Measurements from ENCODE around the gene BRD4.

Gene BRD4

GRCh38 chr19:15297416-15298224 is 34.7 kb downstream of the BRD4 start:
- H3K27ac ChIP-seq (replicated peaks; ENCODE audit: low read length): no peak overlapping the region
- H2BK15ac ChIP-seq (ENCODE audit: low read length): no peak overlapping the region
- H2BK120ac ChIP-seq (ENCODE audit: low read depth, low read length): no peak overlapping the region
- no peak overlapping the region for H4K8ac ChIP-seq (ENCODE audit: low read depth, low read length)
- peaks cover 6 to 51% of the 10 kb centered on the region in 2 donors for H3K36me3 ChIP-seq (replicated peaks in 1 of 2; ENCODE audit: control insufficient read depth in 2 of 2, insufficient read depth in 2 of 2, low read length in 2 of 2)
- peaks cover 16% of the 10 kb centered on the region for H3K79me1 ChIP-seq (ENCODE audit: low read depth, low read length)
- DNase-seq (ENCODE audit: low spot score): no peak
- no peaks in the 10 kb centered on the region for H3K27me3 ChIP-seq (ENCODE audit: control insufficient read depth in 3 of 3, insufficient read depth in 3 of 3, low read depth in 1 of 3, low read length in 3 of 3)
- no peak overlapping the region for H2BK12ac ChIP-seq (ENCODE audit: low read length)
- no peak overlapping the region for H3K14ac ChIP-seq (ENCODE audit: low read length)
- no peak overlapping the region for H3K9ac ChIP-seq (ENCODE audit: low read depth, low read length, poor library complexity)
- no peak overlapping the region for H2AK5ac ChIP-seq (ENCODE audit: low read depth, low read length)
- no peak overlapping the region for H4K91ac ChIP-seq (ENCODE audit: low read depth, low read length, poor library complexity)
- no peak overlapping the region for H3K4ac ChIP-seq (ENCODE audit: low read length)
- no peak overlapping the region for H3K23ac ChIP-seq (ENCODE audit: low read depth, low read length, poor library complexity)
- no CpG with 5 or more reads among the region's 10 CpGs for WGBS, 2 donors (ENCODE audit: extremely low coverage in 2 of 2, insufficient read length in 2 of 2, insufficient replicate concordance in 1 of 2)
- H2BK5ac ChIP-seq (ENCODE audit: low read length): no peak overlapping the region
- H3K4me1 ChIP-seq (ENCODE audit: control insufficient read depth in 2 of 2, insufficient read depth in 1 of 2, low read depth in 1 of 2, low read length in 2 of 2): peaks cover 6 to 13% of the 10 kb centered on the region in 2 donors
- H3K18ac ChIP-seq (ENCODE audit: low read length): no peak overlapping the region
- H3K4me3 ChIP-seq (ENCODE audit: low read length in 2 of 2): no peak overlapping the region
- no peaks in the 10 kb centered on the region for H3K9me3 ChIP-seq (replicated peaks in 1 of 2; ENCODE audit: control insufficient read depth in 2 of 2, insufficient read depth in 1 of 2, low read depth in 1 of 2, low read length in 2 of 2)
- no peak overlapping the region for H3K4me2 ChIP-seq (ENCODE audit: insufficient read depth, low read length, poor library complexity, severe bottlenecking)
- H2AFZ ChIP-seq (ENCODE audit: low read length): no peak overlapping the region

- no peak overlapping the region for H3K23ac ChIP-seq (ENCODE audit: low read depth, low read length, poor library complexity)
- H3K9me3 ChIP-seq (replicated peaks in 1 of 2; ENCODE audit: control insufficient read depth in 2 of 2, insufficient read depth in 1 of 2, low read depth in 1 of 2, low read length in 2 of 2): no peaks in the 10 kb centered on the region
- no peak overlapping the region for H3K4me3 ChIP-seq (ENCODE audit: low read length in 2 of 2)
- H4K91ac ChIP-seq (ENCODE audit: low read depth, low read length, poor library complexity): no peak overlapping the region
- no peak overlapping the region for H3K9ac ChIP-seq (ENCODE audit: low read depth, low read length, poor library complexity)
- no peak overlapping the region for H2AFZ ChIP-seq (ENCODE audit: low read length)
- H3K14ac ChIP-seq (ENCODE audit: low read length): no peak overlapping the region
- no peak overlapping the region for H3K4me2 ChIP-seq (ENCODE audit: insufficient read depth, low read length, poor library complexity, severe bottlenecking)
- H3K36me3 ChIP-seq (replicated peaks in 1 of 2; ENCODE audit: control insufficient read depth in 2 of 2, insufficient read depth in 2 of 2, low read length in 2 of 2): peaks cover 6 to 49% of the 10 kb centered on the region in 2 donors
- no peak overlapping the region for H2BK5ac ChIP-seq (ENCODE audit: low read length)
- H2BK120ac ChIP-seq (ENCODE audit: low read depth, low read length): no peak overlapping the region
- DNase-seq (ENCODE audit: low spot score): no peak
- peaks cover 6 to 13% of the 10 kb centered on the region in 2 donors for H3K4me1 ChIP-seq (ENCODE audit: control insufficient read depth in 2 of 2, insufficient read depth in 1 of 2, low read depth in 1 of 2, low read length in 2 of 2)
- WGBS, 2 donors (ENCODE audit: extremely low coverage in 2 of 2, insufficient read length in 2 of 2, insufficient replicate concordance in 1 of 2): no CpG with 5 or more reads among the region's 7 CpGs
- H2BK12ac ChIP-seq (ENCODE audit: low read length): no peak overlapping the region
- no peak overlapping the region for H3K27ac ChIP-seq (replicated peaks; ENCODE audit: low read length)
- peaks cover 16% of the 10 kb centered on the region for H3K79me1 ChIP-seq (ENCODE audit: low read depth, low read length)
- no peak overlapping the region for H3K4ac ChIP-seq (ENCODE audit: low read length)
- H3K18ac ChIP-seq (ENCODE audit: low read length): no peak overlapping the region
- H4K8ac ChIP-seq (ENCODE audit: low read depth, low read length): no peak overlapping the region
- no peaks in the 10 kb centered on the region for H3K27me3 ChIP-seq (ENCODE audit: control insufficient read depth in 3 of 3, insufficient read depth in 3 of 3, low read depth in 1 of 3, low read length in 3 of 3)
- H2AK5ac ChIP-seq (ENCODE audit: low read depth, low read length): no peak overlapping the region
- no peak overlapping the region for H2BK15ac ChIP-seq (ENCODE audit: low read length)
Measured at GRCh38 chr19:15296841-15297415, 35.4 kb downstream of the BRD4 start.

GRCh38 chr19:15296353-15296752 is 36.0 kb downstream of the BRD4 start:
- Histone ChIP-seq H2BK120ac (ENCODE audit: low read depth, low read length) (no peak overlapping the region), H3K9me3 (replicated peaks in 1 of 2; ENCODE audit: control insufficient read depth in 2 of 2, insufficient read depth in 1 of 2, low read depth in 1 of 2, low read length in 2 of 2) (no peaks in the 10 kb centered on the region), H3K27ac (replicated peaks; ENCODE audit: low read length) (no peak overlapping the region), H2AFZ (ENCODE audit: low read length) (no peak overlapping the region), H3K4ac (ENCODE audit: low read length) (no peak overlapping the region), H3K23ac (ENCODE audit: low read depth, low read length, poor library complexity) (no peak overlapping the region), H3K9ac (ENCODE audit: low read depth, low read length, poor library complexity) (no peak overlapping the region), H2AK5ac (ENCODE audit: low read depth, low read length) (no peak overlapping the region), H2BK15ac (ENCODE audit: low read length) (no peak overlapping the region), H4K8ac (ENCODE audit: low read depth, low read length) (no peak overlapping the region), H3K4me2 (ENCODE audit: insufficient read depth, low read length, poor library complexity, severe bottlenecking) (no peak overlapping the region), H3K14ac (ENCODE audit: low read length) (no peak overlapping the region), H3K18ac (ENCODE audit: low read length) (no peak overlapping the region), H3K4me3 (ENCODE audit: low read length in 2 of 2) (no peak overlapping the region), H3K27me3 (ENCODE audit: control insufficient read depth in 3 of 3, insufficient read depth in 3 of 3, low read depth in 1 of 3, low read length in 3 of 3) (no peaks in the 10 kb centered on the region), H4K91ac (ENCODE audit: low read depth, low read length, poor library complexity) (no peak overlapping the region), H3K79me1 (ENCODE audit: low read depth, low read length) (peaks cover 16% of the 10 kb centered on the region), H2BK12ac (ENCODE audit: low read length) (no peak overlapping the region), H2BK5ac (ENCODE audit: low read length) (no peak overlapping the region), H3K36me3 (replicated peaks in 1 of 2; ENCODE audit: control insufficient read depth in 2 of 2, insufficient read depth in 2 of 2, low read length in 2 of 2) (peaks cover 6 to 48% of the 10 kb centered on the region in 2 donors), H3K4me1 (ENCODE audit: control insufficient read depth in 2 of 2, insufficient read depth in 1 of 2, low read depth in 1 of 2, low read length in 2 of 2) (peaks cover 6 to 13% of the 10 kb centered on the region in 2 donors)
- WGBS, 2 donors (ENCODE audit: extremely low coverage in 2 of 2, insufficient read length in 2 of 2, insufficient replicate concordance in 1 of 2): no CpG with 5 or more reads among the region's 10 CpGs
- DNase-seq (ENCODE audit: low spot score): no peak

DNA sequence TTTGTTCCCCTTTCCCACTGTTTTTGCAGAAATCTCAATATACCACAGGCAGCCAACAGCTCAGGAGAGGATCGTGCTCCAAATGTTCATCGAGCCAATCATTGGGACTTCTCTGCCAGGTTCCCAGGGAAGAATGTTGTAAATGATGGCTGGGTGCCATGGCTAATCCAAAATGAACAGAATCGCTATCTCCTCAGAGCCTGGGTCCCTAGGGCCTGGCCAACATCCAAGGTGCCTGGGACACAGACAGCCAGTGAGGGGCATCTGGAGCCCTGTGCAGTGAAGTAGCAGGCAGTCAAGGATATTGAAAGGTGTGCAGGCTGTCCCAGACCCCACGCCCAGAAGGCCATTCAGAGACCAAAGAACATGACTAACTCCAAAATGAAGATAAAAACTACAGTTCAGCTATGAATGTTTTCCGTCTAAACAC is 37.8 kb downstream of the BRD4 start:
- WGBS, 2 donors (ENCODE audit: extremely low coverage in 2 of 2, insufficient read length in 2 of 2, insufficient replicate concordance in 1 of 2): no CpG with 5 or more reads among the region's 5 CpGs
- Histone ChIP-seq H3K4me2 (ENCODE audit: insufficient read depth, low read length, poor library complexity, severe bottlenecking) (no peak overlapping the region), H3K79me1 (ENCODE audit: low read depth, low read length) (peaks cover 18% of the 10 kb centered on the region), H3K36me3 (replicated peaks in 1 of 2; ENCODE audit: control insufficient read depth in 2 of 2, insufficient read depth in 2 of 2, low read length in 2 of 2) (peaks cover 6 to 48% of the 10 kb centered on the region in 2 donors), H2BK5ac (ENCODE audit: low read length) (no peak overlapping the region), H3K4me3 (ENCODE audit: low read length in 2 of 2) (no peak overlapping the region), H2AFZ (ENCODE audit: low read length) (no peak overlapping the region), H3K23ac (ENCODE audit: low read depth, low read length, poor library complexity) (no peak overlapping the region), H3K27ac (replicated peaks; ENCODE audit: low read length) (no peak overlapping the region), H2BK15ac (ENCODE audit: low read length) (no peak overlapping the region), H3K27me3 (ENCODE audit: control insufficient read depth in 3 of 3, insufficient read depth in 3 of 3, low read depth in 1 of 3, low read length in 3 of 3) (no peaks in the 10 kb centered on the region), H2BK12ac (ENCODE audit: low read length) (no peak overlapping the region), H3K18ac (ENCODE audit: low read length) (no peak overlapping the region), H4K8ac (ENCODE audit: low read depth, low read length) (no peak overlapping the region), H2BK120ac (ENCODE audit: low read depth, low read length) (no peak overlapping the region), H3K14ac (ENCODE audit: low read length) (no peak overlapping the region), H3K9ac (ENCODE audit: low read depth, low read length, poor library complexity) (no peak overlapping the region), H3K4ac (ENCODE audit: low read length) (no peak overlapping the region), H4K91ac (ENCODE audit: low read depth, low read length, poor library complexity) (no peak overlapping the region), H2AK5ac (ENCODE audit: low read depth, low read length) (no peak overlapping the region), H3K9me3 (replicated peaks in 1 of 2; ENCODE audit: control insufficient read depth in 2 of 2, insufficient read depth in 1 of 2, low read depth in 1 of 2, low read length in 2 of 2) (no peaks in the 10 kb centered on the region), H3K4me1 (ENCODE audit: control insufficient read depth in 2 of 2, insufficient read depth in 1 of 2, low read depth in 1 of 2, low read length in 2 of 2) (peaks cover 8 to 19% of the 10 kb centered on the region in 2 donors)
- no peak for DNase-seq (ENCODE audit: low spot score)
